WTC11 (cell line): ENCODE measurements around the gene HLA-DMA. TPM values are rescaled to one million over a fixed set of nuclear protein-coding genes. Genes with fewer than 3 reads are reported as not detected.

ENCODE experiments used
- ATAC-seq: fragments of 200-7000 bp; cut with Tn5 transposase; 2 replicates; pipeline ENCODE4 v1.10.0; 2021; ENCODE audit warnings: mild to moderate bottlenecking, moderate library complexity
- CTCF ChIA-PET: fragments of 300-600 bp; sonication (Branson Sonifier 250); formaldehyde crosslinking; loops from one replicate; lab custom pipeline; 2021; ENCODE audit warnings: antibody characterized with exemption; lab: Charles Lee
- POLR2A ChIA-PET: fragments of 350-600 bp; sonication (Branson Sonifier 250); formaldehyde crosslinking; loops from one replicate; lab custom pipeline; 2021; ENCODE audit warnings: antibody characterized with exemption; lab: Charles Lee
- DNase-seq: peaks from one replicate; pipeline ENCODE4 v3.0.0; 2021; ENCODE audit warnings: low spot score
- H3K27ac Mint-ChIP-seq: 2 replicates; pipeline ENCODE4 v1.8.0; 2021; ENCODE audit warnings: mixed read lengths
- H3K27me3 Mint-ChIP-seq: 2 replicates; pipeline ENCODE4 v1.8.0; 2021; ENCODE audit warnings: low read depth, mild to moderate bottlenecking, moderate library complexity, mixed read lengths
- H3K36me3 Mint-ChIP-seq: 2 replicates; pipeline ENCODE4 v1.8.0; 2021; ENCODE audit warnings: mixed read lengths
- H3K4me1 Mint-ChIP-seq: 2 replicates; pipeline ENCODE4 v1.8.0; 2022; ENCODE audit warnings: mixed read lengths
- H3K4me3 Mint-ChIP-seq: 2 replicates; pipeline ENCODE4 v1.8.0; 2021; ENCODE audit warnings: mild to moderate bottlenecking, moderate library complexity, mixed read lengths
- H3K9me3 Mint-ChIP-seq: 2 replicates; pipeline ENCODE4 v1.8.0; 2021; ENCODE audit warnings: mixed read lengths
- AR ChIP-seq: fragments of 250-450 bp; sonication (Bioruptor Pico); IDR thresholded peaks from 2 replicates; pipeline ENCODE4 v1.9.0; 2021; ENCODE audit warnings: mild to moderate bottlenecking
- ATF6 ChIP-seq: sonication (generic); formaldehyde crosslinking; IDR thresholded peaks from 2 replicates; pipeline ENCODE4 v1.8.1; 2023; ENCODE audit warnings: mild to moderate bottlenecking, missing genetic modification reagents
- CREB1 ChIP-seq: sonication (generic); formaldehyde crosslinking; IDR thresholded peaks from 2 replicates; pipeline ENCODE4 v1.8.0; 2023; ENCODE audit warnings: mild to moderate bottlenecking, missing genetic modification reagents
- FOXP4 ChIP-seq: sonication (generic); formaldehyde crosslinking; IDR thresholded peaks from 2 replicates; pipeline ENCODE4 v1.8.0; 2022; ENCODE audit warnings: mild to moderate bottlenecking, missing genetic modification reagents
- NR2C2 ChIP-seq: sonication (generic); formaldehyde crosslinking; IDR thresholded peaks from 2 replicates; pipeline ENCODE4 v1.8.0; 2022; ENCODE audit warnings: mild to moderate bottlenecking, missing genetic modification reagents
- PRRX2 ChIP-seq: fragments of 250-450 bp; sonication (Bioruptor Pico); IDR thresholded peaks from 2 replicates; pipeline ENCODE4 v1.8.0; 2021; ENCODE audit warnings: mild to moderate bottlenecking
- SOX15 ChIP-seq: fragments of 250-450 bp; sonication (Bioruptor Pico); IDR thresholded peaks from 2 replicates; pipeline ENCODE4 v1.9.0; 2021; ENCODE audit warnings: mild to moderate bottlenecking
- TEAD1 ChIP-seq: sonication (generic); formaldehyde crosslinking; IDR thresholded peaks from 2 replicates; pipeline ENCODE4 v1.8.0; 2022; ENCODE audit warnings: mild to moderate bottlenecking, missing genetic modification reagents
- TEAD4 ChIP-seq: sonication (generic); formaldehyde crosslinking; IDR thresholded peaks from 2 replicates; pipeline ENCODE4 v1.8.0; 2022; ENCODE audit warnings: mild to moderate bottlenecking, missing genetic modification reagents
- ZBTB43 ChIP-seq: sonication (generic); formaldehyde crosslinking; IDR thresholded peaks from 2 replicates; pipeline ENCODE4 v1.8.1; 2023; ENCODE audit warnings: mild to moderate bottlenecking, missing genetic modification reagents
- ZNF232 ChIP-seq: sonication (generic); formaldehyde crosslinking; IDR thresholded peaks from 2 replicates; pipeline ENCODE4 v1.8.0; 2022; ENCODE audit warnings: mild to moderate bottlenecking, missing genetic modification reagents
- total RNA-seq: library from RNA; stranded (reverse); gene quantifications from 3 replicates; pipeline ENCODE4 v1.2.3, GENCODE V29; 2021

The HLA-DMA gene
- total RNA-seq, 1 experiment from 2014 or later = 6.6 TPM

GRCh38 chr6:32936239-32937152 is 16.4 kb downstream of the HLA-DMA start (continued):
- TF ChIP-seq ZBTB43 (CRISPR knock-in tag) = no peak
- TF ChIP-seq SOX15 (CRISPR knock-in tag) = no peak

GRCh38 chr6:32935551-32936238 is 17.2 kb downstream of the HLA-DMA start:
- Mint-ChIP-seq H3K27ac (no peak overlapping the region), H3K4me1 (peaks cover 4% of the 10 kb centered on the region; the same call in 1 of the 2 replicates)

More at GRCh38 chr6:32935551-32936238, 17.2 kb downstream of the HLA-DMA start:
- TF ChIP-seq NR2C2 (CRISPR knock-in tag) (no peak), ZNF232 (CRISPR knock-in tag) (no peak), TEAD1 (CRISPR knock-in tag) (no peak), AR (CRISPR knock-in tag) (no peak), FOXP4 (CRISPR knock-in tag) (no peak), TEAD4 (CRISPR knock-in tag) (no peak), PRRX2 (CRISPR knock-in tag) (no peak), CREB1 (CRISPR knock-in tag) (no peak), ATF6 (no peak), SOX15 (CRISPR knock-in tag) (no peak)
- ATAC-seq (no peak), DNase-seq (no peak)
- ChIA-PET CTCF (interaction anchor here (0.5 to 6.8 kb wide), 5 partner anchors 12 to 97 kb away, joined by 3 to 162 read pairs (median 5); partner anchors contain the start of genes HLA-DMA and TAP2), POLR2A (no interaction called here)
- Mint-ChIP-seq H3K9me3 (no peaks in the 10 kb centered on the region), H3K4me3 (no peak overlapping the region), H3K27me3 (peaks cover 24% of the 10 kb centered on the region), H3K36me3 (no peaks in the 10 kb centered on the region)
